Measurements from ENCODE around the gene NRIP2. TPM values are rescaled to one million over a fixed set of nuclear protein-coding genes. Genes with fewer than 3 reads are reported as not detected.

The NRIP2 gene
- total RNA-seq, 1 donor: not detected

DNA sequence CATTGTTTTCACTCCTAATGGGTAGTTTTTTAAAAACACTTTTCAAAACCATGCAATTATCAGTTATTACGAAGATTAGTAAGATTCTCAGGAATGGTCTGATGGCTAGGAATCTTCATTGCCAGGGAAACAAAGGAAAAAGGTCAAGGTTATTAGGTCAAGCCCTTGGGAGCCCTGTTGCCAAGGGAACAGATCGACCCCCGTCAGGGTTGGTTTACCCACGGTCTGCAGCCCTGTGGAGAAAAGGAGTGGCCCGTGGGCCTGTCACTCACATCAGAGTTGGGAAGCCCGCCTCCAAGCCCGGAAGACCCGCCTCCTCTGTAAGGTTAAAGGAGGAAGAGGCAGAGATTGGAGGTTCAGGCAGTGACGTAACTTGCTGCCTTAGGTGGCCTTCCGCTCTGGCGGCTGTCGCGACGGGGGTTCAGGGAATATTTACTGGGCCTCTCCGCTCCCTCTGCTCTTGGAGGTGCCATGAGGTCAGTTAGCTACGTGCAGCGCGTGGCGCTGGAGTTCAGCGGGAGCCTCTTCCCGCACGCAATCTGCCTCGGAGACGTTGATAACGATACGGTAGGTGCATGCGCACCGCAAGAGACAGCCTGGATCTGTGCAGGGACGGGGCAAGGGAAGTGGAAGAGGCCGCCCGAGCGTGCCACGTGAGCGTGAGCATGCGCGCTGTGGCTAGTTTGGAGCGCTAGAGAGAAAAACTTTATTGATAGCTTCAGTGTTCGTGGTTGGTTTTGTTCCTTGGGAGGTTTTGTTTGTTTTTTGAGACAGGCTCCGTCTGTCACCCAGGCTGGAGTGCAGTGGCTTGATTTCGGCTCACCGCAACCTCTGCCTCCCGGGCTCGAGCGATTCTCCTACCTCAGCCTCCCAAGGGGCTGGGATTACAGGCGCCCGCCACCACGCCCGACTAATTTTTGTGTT is 22.3 kb downstream of the NRIP2 start, which contains the start of gene ITFG2:
Gene ITFG2, plus strand, starts transcription at position 379 of the 924 bp plus-strand sequence. Its CDS starts 93 bp downstream, at position 472.
- peak; percentile 96 to 99 (median 97) for DNase-seq (ENCODE audit: low read depth in 2 of 3, low spot score in 2 of 3)

DNA sequence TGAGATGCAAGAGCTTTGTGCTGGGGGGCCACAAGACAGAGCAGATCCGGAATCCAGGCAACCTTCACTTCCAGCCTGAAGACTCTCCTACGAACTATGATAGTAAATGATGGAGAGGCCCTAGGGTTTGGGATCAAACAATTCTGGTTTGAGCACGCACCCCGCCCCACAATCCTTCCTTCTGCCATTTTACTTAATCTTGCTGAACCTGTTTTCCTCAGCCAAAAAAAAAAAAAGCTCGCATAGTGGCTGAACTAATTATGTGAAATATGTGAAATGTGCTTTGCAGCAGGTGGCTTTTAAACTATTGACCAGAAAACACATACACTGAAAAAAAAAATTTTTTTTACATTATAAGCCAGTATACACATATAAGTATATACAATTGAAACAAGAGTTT is 23.0 kb downstream of the NRIP2 start:
- no peak for DNase-seq (ENCODE audit: low read depth in 2 of 3, low spot score in 2 of 3)

DNA sequence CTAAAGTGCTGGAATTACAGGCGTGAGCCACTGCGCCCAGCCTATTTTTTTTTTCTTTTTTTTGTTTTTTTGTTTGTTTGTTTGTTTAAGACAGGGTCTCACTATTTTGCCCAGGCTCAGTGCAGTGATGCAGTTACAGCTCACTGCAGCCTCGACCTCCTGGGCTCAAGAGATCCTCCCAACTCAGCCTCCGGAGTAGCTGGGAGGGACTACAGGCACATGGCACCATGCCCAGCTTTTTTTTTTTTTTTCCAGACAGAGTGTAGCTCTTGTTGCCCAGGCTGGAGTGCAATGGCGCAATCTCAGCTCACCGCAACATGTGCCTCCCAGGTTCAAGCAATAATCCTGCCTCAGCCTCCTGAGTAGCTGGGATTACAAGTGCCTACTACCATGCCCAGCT is 28.1 kb downstream of the NRIP2 start:
- no peak for DNase-seq (ENCODE audit: low read depth in 2 of 3, low spot score in 2 of 3)

DNA sequence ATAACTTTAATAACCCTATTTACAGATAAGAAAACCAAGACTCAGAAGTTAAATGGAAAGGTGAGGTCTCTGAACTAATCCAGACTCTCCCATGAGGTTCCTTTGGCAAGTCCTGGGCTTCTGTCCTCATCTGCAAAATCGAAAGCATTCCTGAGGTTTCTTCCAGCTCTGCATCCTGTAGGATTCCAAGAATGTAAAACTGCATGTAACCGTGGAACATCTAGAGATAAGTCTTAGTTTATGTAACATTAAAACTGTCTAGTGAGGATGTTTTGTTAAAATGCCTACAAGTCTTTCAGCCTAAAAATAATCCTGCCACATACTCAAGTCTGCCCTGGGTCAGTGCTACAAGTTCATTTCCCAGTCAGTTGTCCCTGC is 29.7 kb downstream of the NRIP2 start:
- no peak for DNase-seq (ENCODE audit: low read depth in 2 of 3, low spot score in 2 of 3)

DNA sequence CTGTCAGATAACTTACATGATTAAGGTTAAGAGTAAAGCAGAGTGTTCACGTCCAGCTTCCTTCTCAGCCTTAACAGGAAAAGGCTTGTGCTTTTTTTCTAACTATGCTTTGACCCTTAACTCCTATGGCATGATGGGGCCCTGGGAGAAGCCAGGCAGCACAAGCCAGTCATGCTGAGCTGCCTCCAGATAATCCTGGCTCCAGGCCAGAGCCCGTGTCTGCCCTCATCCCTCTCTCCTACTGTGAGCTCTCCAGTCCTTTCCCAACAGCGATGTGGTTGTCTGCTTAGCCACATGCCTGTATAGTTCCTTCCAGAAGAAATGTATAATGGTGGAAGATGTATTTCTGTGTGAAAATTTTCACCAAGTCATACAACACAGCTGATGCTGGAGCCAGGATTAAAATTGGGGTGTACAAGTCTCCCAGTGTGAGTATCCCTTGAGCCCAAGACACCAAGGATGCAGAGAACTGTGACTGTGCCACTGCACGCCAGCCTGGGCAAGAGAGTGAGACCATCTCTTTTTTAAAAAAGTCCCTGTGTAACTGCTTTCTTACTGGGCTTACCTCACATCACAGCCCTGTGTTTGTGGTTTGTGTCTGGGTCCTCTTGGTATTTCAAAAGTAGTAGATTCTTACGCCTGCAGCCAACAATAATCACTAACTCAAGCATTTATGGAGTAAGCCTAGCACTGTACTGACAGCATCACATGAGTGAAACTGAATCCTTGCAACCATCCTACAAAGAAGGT is 30.3 kb downstream of the NRIP2 start:
- DNase-seq (ENCODE audit: low read depth in 2 of 3, low spot score in 2 of 3): no peak

- DNase-seq (ENCODE audit: low read depth in 2 of 3, low spot score in 2 of 3): no peak
These were observed 31.0 kb downstream of the NRIP2 start for GRCh38 chr12:2803635-2804392.

GRCh38 chr12:2801044-2801783 is 33.6 kb downstream of the NRIP2 start:
- no peak for DNase-seq (ENCODE audit: low read depth in 2 of 3, low spot score in 2 of 3)

DNA sequence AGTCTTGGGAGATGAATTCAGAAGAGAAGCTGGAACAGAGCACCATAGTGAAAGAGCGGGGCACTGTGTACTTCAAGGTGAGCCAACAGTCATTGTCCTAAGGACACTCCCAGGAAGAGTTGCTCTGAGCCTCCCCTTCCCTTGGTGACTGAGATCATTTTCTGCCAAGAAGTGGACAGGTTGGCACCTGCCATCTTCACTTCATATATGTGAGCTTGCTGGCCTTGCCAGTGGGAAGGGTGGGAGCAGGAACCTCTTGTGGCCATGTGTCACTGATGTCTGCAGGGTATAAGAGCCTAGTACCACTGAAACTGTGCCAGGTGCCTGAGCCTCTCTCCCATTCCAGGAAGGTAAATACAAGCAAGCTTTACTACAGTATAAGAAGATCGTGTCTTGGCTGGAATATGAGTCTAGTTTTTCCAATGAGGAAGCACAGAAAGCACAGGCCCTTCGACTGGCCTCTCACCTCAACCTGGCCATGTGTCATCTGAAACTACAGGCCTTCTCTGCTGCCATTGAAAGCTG is 34.7 kb downstream of the NRIP2 start:
- no peak for DNase-seq (ENCODE audit: low read depth in 2 of 3, low spot score in 2 of 3)

DNA sequence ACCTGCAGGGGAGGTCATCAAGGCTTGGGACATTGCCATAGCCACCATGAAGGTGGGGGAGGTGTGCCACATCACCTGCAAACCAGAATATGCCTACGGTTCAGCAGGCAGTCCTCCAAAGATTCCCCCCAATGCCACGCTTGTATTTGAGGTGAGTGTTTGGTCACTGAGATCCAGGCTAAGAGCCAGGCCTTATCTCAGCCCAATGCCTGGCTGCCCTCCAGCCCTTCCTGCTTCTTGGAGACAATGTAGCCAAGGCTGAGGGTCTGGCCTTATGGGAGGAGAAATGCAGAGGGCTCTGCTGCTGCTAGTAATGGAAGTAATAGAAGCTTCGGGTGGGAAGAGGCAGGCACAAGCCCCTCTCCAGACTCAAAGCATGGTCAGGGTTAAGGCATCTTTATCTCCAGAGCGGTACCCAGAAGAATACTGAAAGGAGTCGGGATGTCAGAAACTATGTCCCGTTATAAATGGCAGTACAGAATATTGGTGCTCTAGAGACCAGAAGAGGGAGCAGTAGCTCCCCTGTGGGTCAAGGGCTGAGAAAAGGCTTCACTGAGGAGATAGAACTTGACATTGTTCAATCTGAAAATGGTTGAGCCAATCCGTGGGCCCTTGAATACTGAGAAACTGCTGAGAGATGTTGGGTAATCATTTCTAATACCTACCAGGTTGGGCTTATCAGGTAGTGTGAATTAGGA is 37.0 kb downstream of the NRIP2 start:
- DNase-seq (ENCODE audit: low read depth in 2 of 3, low spot score in 2 of 3): no peak

- DNase-seq (ENCODE audit: low read depth in 2 of 3, low spot score in 2 of 3): no peak
These were observed 38.6 kb downstream of the NRIP2 start for GRCh38 chr12:2796187-2796666.

DNA sequence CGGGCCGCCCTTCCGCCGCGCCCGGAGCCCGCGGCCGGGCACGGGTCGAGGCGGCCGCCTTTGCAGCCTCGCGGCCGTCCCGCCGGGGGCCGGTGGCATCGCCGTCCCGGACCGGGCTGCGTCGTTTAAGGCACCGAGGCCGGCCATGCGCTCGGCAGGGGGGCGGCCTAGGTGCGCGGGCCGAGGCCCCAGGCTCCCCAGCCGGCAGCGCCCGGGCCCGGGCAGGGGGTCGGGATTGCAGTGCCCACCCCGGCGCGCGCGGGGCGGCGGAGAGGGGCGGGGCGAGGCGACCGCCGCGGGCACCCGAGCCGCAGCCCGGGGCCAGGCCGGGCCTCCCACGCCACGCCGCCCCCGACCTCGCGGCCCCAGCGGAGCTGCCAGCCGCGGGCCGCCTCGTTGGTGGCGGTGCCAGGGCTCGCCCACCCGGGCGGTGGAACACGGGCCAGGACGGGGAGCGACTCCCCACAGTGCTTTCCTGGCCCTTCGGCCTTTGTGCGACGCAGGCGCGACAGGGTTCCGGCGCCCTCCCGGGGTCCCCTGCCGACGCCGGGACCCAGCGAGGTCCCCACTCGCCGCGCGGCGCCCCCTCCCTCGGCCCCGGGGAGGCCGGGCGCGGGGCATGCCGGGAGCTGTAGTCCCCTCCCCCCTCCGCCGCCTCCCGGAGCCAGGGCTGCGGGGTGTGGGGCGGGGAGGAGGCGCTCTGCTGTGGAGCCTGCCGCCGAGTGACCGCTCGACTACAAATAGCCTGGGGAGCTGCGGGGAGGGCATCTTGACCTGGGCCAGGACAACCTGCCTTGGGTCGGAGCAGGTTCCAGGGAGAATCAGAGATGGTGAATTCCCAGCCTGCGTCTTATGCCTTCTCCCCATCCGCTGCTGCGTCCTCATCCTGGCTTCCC is 39.3 kb downstream of the NRIP2 start:
- peak; percentile 48 to 57 (median 50) for DNase-seq (ENCODE audit: low read depth in 2 of 3, low spot score in 2 of 3)

GRCh38 chr12:2794736-2795289 is 40.0 kb downstream of the NRIP2 start, which contains the start of gene FKBP4:
Gene FKBP4, plus strand, starts transcription at chr12:2794970. Its CDS starts 170 bp downstream, at chr12:2795140.
- peak; percentile 71 to 86 (median 86) for DNase-seq (ENCODE audit: low read depth in 2 of 3, low spot score in 2 of 3)

GRCh38 chr12:2794191-2794735 is 40.6 kb downstream of the NRIP2 start:
- DNase-seq (ENCODE audit: low read depth in 2 of 3, low spot score in 2 of 3): peak in 2 of 3 donors; percentile 9 to 26

GRCh38 chr12:2793561-2793960 is 41.3 kb downstream of the NRIP2 start:
- DNase-seq (ENCODE audit: low read depth in 2 of 3, low spot score in 2 of 3): no peak

GRCh38 chr12:2792671-2793500 is 41.9 kb downstream of the NRIP2 start:
- DNase-seq (ENCODE audit: low read depth in 2 of 3, low spot score in 2 of 3): no peak

DNA sequence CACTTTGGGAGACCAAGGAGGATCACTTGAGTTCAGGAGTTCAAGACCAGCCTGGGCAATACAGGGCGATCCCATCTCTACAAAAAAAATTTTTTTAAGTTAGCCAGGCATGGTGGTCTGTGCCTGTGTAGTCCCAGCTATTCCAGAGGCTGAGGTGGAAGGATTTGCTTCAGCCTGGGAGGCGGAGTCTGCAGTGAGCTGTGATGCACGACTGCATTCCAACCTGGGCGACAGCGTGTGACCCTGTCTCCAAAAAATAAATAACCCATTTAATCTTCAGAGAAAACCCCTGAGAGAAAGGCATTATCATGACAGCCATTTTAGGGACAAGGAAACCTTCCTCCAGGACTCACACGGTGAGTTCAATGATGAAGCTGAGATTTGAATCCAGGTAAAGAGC is 43.7 kb downstream of the NRIP2 start:
- DNase-seq (ENCODE audit: low read depth in 2 of 3, low spot score in 2 of 3): no peak

DNA sequence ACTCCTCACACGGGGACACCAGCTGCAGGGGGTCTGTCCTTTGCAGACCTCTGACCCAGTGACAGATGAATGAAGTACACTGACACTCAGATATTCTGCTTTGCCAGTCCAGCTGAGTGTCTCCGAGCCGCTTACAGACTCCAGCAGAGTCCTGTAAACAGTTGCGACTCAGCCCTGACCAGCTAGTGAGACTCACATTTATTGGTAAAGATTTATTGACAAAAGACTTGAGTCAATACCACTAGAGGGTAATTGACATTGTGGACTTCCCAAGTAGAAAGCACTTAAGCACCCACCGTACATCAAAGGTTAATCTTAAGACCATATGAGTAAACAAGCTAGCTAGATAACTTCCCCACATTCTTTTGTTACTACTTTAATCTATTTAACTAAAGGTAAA is 49.8 kb downstream of the NRIP2 start:
- no peak for DNase-seq (ENCODE audit: low read depth in 2 of 3, low spot score in 2 of 3)

Measured in hematopoietic multipotent progenitor cell (in vitro differentiated cells).